PFSK-1 (cell line): ENCODE data around the gene G6PC3.

ENCODE experiments used
- POLR2AphosphoS5 ChIP-seq: IDR thresholded peaks from 2 replicates; pipeline ENCODE4 v1.6.1; 2012; ENCODE audit warnings: low read depth, mild to moderate bottlenecking, control low read depth, low read length, moderate library complexity
- SIN3A ChIP-seq: IDR thresholded peaks from 2 replicates; pipeline ENCODE4 v1.6.1; 2012; ENCODE audit warnings: mild to moderate bottlenecking, low read length, moderate library complexity, borderline replicate concordance; ENCODE audit not compliant: insufficient read depth

- TF ChIP-seq POLR2AphosphoS5 (peak; percentile 94), SIN3A (peak; percentile 93; the same call in 1 of the 2 replicates)
Measured at GRCh38 chr17:44095647-44096496, 25.3 kb downstream of the G6PC3 start.
